Measurements from ENCODE around the gene ZNF296. TPM values are rescaled to one million over a fixed set of nuclear protein-coding genes. Genes with fewer than 3 reads are reported as not detected.

Gene ZNF296
- total and polyA plus RNA-seq, 2 of the 13 experiments (the other 11 are each of a cell fraction or from before 2014, with no cell fraction given) = 0.26 to 0.62 TPM

GRCh38 chr19:45092747-45093678 is 16.7 kb upstream of the ZNF296 start, which contains the start of gene PPP1R37:
Gene PPP1R37 (plus strand): TSS chr19:45093179. CDS start chr19:45093326, 147 bp downstream.
- H3K4me2 ChIP-seq (ENCODE audit: low read depth, low read length) = peak within 1 kb of the TSS; percentile 97
- no peaks in the 10 kb centered on the region for H3K9me3 ChIP-seq (ENCODE audit: low read length)
- H2AFZ ChIP-seq (ENCODE audit: low read length) = peak within 1 kb of the TSS; percentile 48
- H3K4me1 ChIP-seq (ENCODE audit: insufficient read depth, low read length) = peaks cover 48% of the 10 kb centered on the region
- intact Hi-C loops (cut with micrococcal nuclease; ENCODE audit: unreplicated experiment) = no loop called here
- H3K36me3 ChIP-seq (replicated peaks in 1 of 2; ENCODE audit: control insufficient read depth in 1 of 2, insufficient read depth in 2 of 2, low read length in 2 of 2) = peaks cover 1 to 26% of the 10 kb centered on the region in 2 experiments; a peak in 3 of 5 replicates
- WGBS (ENCODE audit: low lambda C conversion rate) = 2% methylated on average over 54 of the region's 103 CpGs
- peak; percentile 92 for DNase-seq (ENCODE audit: low spot score)
- peak; percentile 85 for ATAC-seq
- in situ Hi-C loops (cut with HindIII; ENCODE audit: extremely low pct_ligation_motif_present, low pct_unique_long_range_greater_than_20kb) = no loop called here
- peaks cover 49% of the 10 kb centered on the region for H3K79me2 ChIP-seq (ENCODE audit: insufficient read depth, low read length)
- ChIA-PET CTCF (ENCODE audit: low intra/inter-chr PET ratio, low total read pairs) (interaction anchor here (0.9 kb wide), 1 partner anchor 33 kb away, joined by 4 read pairs; no protein-coding TSS in a partner anchor), POLR2A (interaction anchor here (0.5 to 2.0 kb wide), 12 partner anchors 10 to 210 kb away, joined by 3 to 30 read pairs (median 4); partner anchors contain the start of genes BLOC1S3, CLASRP, GEMIN7 and TRAPPC6A)
- H3K27ac ChIP-seq (ENCODE audit: extremely low read length, insufficient read depth, low read length) = peak within 1 kb of the TSS; percentile 98
- H3K27me3 ChIP-seq (ENCODE audit: control insufficient read depth in 1 of 2, insufficient read depth in 2 of 2, low read length in 2 of 2) = no peaks in the 10 kb centered on the region; a peak in 1 of 5 replicates
- H4K20me1 ChIP-seq (ENCODE audit: insufficient read depth, low read length) = no peaks in the 10 kb centered on the region; the same call in 1 of the 2 replicates
- BruUV-seq (replicated peaks) = no TSS peak
- FAIRE-seq = peak; percentile 75
- peak within 1 kb of the TSS; percentile 93 to 100 (median 93) for H3K4me3 ChIP-seq (replicated peaks in 1 of 3; ENCODE audit: insufficient read depth in 1 of 3, low read depth in 2 of 3, low read length in 3 of 3)
- peak within 1 kb of the TSS; percentile 95 for H3K9ac ChIP-seq (ENCODE audit: insufficient read depth, low read depth, low read length)
- TF ChIP-seq ZNF121 (CRISPR knock-in tag; IDR thresholded peaks at IDR 0.05) (no peak), EED (CRISPR knock-in tag; IDR thresholded peaks at IDR 0.05) (no peak; the same call in 1 of the 2 replicates), SNAPC4 (CRISPR knock-in tag; IDR thresholded peaks at IDR 0.05) (no peak), ZNF768 (CRISPR knock-in tag; IDR thresholded peaks at IDR 0.05) (peak; percentile 10; the same call in 1 of the 2 replicates), IRX3 (CRISPR knock-in tag; IDR thresholded peaks at IDR 0.05; ENCODE audit: borderline replicate concordance, low read depth) (no peak), NFAT5 (CRISPR knock-in tag; IDR thresholded peaks at IDR 0.05) (peak; percentile 34; the same call in 1 of the 2 replicates), ZSCAN25 (CRISPR knock-in tag; IDR thresholded peaks at IDR 0.05) (no peak), POLR2AphosphoS2 (IDR thresholded peaks at IDR 0.05; ENCODE audit: low read depth, low read length) (no peak), ZNF576 (CRISPR knock-in tag; IDR thresholded peaks at IDR 0.05) (no peak)
